HG02840 (cell line): Measurements from ENCODE around the gene GULP1.
"Not testable (repeated sequence)": the region's sequence is repeated elsewhere in the genome, so short reads cannot be mapped to it uniquely, and the experiment has no call there.

ENCODE experiments used
- ATAC-seq: cut with Tn5 transposase; IDR thresholded peaks from one replicate; pipeline ENCODE4 v1.9.1; 2021; ENCODE audit warnings: mild to moderate bottlenecking, moderate library complexity, moderate number of reproducible peaks; ENCODE audit not compliant: unreplicated experiment, low FRiP score

Gene GULP1

GRCh38 chr2:188291617-188292347, at the start of gene GULP1:
TSS of gene GULP1 (plus strand) at chr2:188291874. CDS start at chr2:188477703, 185,829 bp downstream.
- ATAC-seq: no peak

GRCh38 chr2:188243381-188243780, 48.3 kb upstream of the GULP1 start:
- ATAC-seq: no peak

GRCh38 chr2:188244383-188244782, 47.3 kb upstream of the GULP1 start:
- no peak for ATAC-seq

- ATAC-seq: no peak
Measured at GRCh38 chr2:188245230-188245629, 46.4 kb upstream of the GULP1 start.

GRCh38 chr2:188248513-188248912, 43.2 kb upstream of the GULP1 start:
- ATAC-seq: no peak

GRCh38 chr2:188251034-188251433, 40.6 kb upstream of the GULP1 start:
- no peak for ATAC-seq

GRCh38 chr2:188256420-188256819, 35.3 kb upstream of the GULP1 start:
- ATAC-seq: no peak

GRCh38 chr2:188265315-188265714, 26.4 kb upstream of the GULP1 start:
- ATAC-seq: no peak

- ATAC-seq: no peak
Measured at GRCh38 chr2:188267776-188268175, 23.9 kb upstream of the GULP1 start.

GRCh38 chr2:188269004-188269403, 22.7 kb upstream of the GULP1 start:
- no peak for ATAC-seq

GRCh38 chr2:188272121-188272520, 19.6 kb upstream of the GULP1 start:
- no peak for ATAC-seq

- ATAC-seq: no peak
Measured at GRCh38 chr2:188274274-188274673, 17.4 kb upstream of the GULP1 start.

- no peak for ATAC-seq
Measured at GRCh38 chr2:188276255-188276654, 15.4 kb upstream of the GULP1 start.

GRCh38 chr2:188277786-188278185, 13.9 kb upstream of the GULP1 start:
- ATAC-seq: no peak

GRCh38 chr2:188278388-188279092, 13.1 kb upstream of the GULP1 start:
- ATAC-seq: no peak

- ATAC-seq: no peak
Measured at GRCh38 chr2:188279093-188279445, 12.6 kb upstream of the GULP1 start.

GRCh38 chr2:188280811-188281222, 10.9 kb upstream of the GULP1 start:
- no peak for ATAC-seq

GRCh38 chr2:188282907-188283306, 8.8 kb upstream of the GULP1 start:
- no peak for ATAC-seq

GRCh38 chr2:188284251-188284650, 7.4 kb upstream of the GULP1 start:
- not testable (repeated sequence) for ATAC-seq

GRCh38 chr2:188285049-188285448, 6.6 kb upstream of the GULP1 start:
- no peak for ATAC-seq

- no peak for ATAC-seq
Measured at GRCh38 chr2:188285774-188286173, 5.9 kb upstream of the GULP1 start.

- ATAC-seq: no peak
Measured at GRCh38 chr2:188291142-188291616, 495 bp upstream of the GULP1 start.
